Epithelial cell of proximal tubule (primary cell): Measurements from ENCODE around the gene DNASE1L2. TPM values are rescaled to one million over a fixed set of nuclear protein-coding genes. Genes with fewer than 3 reads are reported as not detected.

Source experiments
- DNase-seq: peaks from one replicate; pipeline ENCODE4 v3.0.0-alpha.2; 2011; ENCODE audit warnings: low read depth
- H3K4me3 ChIP-seq: 2 replicates; pipeline ENCODE4 v1.5.1; 2011; ENCODE audit warnings: low read depth, mild to moderate bottlenecking, low read length
- total RNA-seq: library from RNA; depleted of rRNA; stranded (reverse); fragments of >200 nt; gene quantifications from 2 replicates; pipeline ENCODE4 v1.2.3, GENCODE V29; 2015
- TF ChIP-seq, protein P1 (sequence below): conservative IDR thresholded peaks from 2 replicates; pipeline ENCODE4 v1.5.1; 2012; ENCODE audit warnings: low read depth, mild to moderate bottlenecking, low read length

The DNASE1L2 gene
- total RNA-seq, 1 donor from 2014 or later: 0.52 TPM

DNA sequence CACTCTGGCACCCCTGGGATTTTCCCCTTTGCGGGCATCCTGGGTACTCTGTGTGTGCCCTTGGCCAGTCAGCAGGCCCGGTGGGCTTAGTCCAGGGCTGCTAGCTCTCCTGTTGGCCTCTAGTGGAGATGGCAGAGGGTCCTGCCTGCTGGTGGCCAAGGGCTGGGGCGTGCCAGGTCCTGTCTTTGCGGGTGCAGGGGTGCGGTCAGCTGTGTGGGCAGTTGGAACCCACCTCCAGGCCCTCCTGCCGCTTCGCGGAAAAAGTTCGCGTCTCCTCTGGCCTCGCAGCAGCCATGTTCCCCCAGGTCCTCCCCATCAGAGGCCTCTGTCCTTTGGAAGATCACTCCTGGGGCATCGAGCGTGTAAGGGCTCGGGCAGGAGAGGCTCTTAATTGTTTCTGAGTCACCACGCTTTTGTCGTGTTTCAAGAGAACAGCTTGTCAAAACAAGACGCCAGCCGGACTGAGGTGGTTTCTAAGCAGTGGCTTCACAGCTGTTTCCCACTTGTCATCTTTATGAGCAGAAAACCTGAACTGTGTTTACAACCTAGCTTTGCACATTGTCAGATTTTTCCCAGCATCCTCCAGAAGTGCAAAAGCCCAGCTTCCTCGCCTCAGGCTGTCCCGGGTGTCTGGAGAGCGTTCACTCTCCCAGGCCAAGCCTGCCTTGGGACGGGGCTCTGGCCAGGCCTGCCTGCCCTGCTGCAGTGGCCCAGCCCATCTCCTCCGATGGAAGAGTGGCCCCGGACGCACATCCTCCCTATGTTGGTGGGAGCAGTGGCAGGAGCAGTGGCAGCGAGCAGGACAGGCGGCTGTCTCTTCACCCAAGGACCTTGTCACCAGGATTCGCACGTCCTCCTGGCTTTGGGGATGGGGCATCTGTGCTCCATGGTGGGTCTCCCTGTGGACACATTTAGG, 5.0 kb upstream of the DNASE1L2 start:
- TF ChIP-seq, protein P1, sequence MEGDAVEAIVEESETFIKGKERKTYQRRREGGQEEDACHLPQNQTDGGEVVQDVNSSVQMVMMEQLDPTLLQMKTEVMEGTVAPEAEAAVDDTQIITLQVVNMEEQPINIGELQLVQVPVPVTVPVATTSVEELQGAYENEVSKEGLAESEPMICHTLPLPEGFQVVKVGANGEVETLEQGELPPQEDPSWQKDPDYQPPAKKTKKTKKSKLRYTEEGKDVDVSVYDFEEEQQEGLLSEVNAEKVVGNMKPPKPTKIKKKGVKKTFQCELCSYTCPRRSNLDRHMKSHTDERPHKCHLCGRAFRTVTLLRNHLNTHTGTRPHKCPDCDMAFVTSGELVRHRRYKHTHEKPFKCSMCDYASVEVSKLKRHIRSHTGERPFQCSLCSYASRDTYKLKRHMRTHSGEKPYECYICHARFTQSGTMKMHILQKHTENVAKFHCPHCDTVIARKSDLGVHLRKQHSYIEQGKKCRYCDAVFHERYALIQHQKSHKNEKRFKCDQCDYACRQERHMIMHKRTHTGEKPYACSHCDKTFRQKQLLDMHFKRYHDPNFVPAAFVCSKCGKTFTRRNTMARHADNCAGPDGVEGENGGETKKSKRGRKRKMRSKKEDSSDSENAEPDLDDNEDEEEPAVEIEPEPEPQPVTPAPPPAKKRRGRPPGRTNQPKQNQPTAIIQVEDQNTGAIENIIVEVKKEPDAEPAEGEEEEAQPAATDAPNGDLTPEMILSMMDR: no peak
- no peak for DNase-seq
- no peak overlapping the region for H3K4me3 ChIP-seq

DNA sequence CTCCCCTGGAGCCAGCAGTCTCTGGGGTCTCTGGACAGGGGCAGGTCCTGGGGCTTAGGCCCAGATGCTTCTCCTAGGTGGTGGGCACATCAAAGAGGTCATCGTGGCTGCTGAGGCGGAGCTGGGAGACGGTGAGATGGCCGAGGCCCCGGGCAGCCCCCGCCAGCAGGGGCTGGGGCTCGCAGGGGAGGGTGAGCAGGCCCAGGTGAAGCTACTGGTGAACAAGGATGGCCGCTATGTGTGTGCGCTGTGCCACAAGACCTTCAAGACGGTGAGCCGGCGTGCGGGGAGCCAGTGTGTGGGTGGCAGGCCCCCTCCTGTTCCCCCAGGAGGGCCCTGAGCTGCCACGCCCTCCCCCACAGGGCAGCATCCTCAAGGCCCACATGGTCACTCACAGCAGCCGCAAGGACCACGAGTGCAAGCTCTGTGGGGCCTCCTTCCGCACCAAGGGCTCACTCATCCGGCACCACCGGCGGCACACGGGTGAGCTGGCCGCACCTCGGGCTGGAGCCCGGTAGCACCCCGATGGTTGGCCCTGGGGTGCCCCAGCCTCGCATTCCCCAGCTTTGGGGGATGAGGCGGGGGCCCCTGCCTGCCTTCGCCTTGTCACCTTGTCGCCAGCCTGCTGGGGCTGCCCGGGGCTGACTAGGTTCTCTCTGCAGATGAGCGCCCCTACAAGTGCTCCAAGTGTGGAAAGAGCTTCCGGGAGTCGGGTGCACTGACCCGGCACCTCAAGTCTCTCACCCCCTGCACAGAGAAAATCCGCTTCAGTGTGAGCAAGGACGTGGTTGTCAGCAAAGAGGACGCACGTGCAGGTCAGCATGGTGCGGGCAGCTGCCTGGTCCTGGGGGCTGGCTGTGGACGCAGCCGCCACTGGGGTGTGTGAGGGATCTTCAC, 3.9 kb upstream of the DNASE1L2 start:
- DNase-seq: no peak

DNA sequence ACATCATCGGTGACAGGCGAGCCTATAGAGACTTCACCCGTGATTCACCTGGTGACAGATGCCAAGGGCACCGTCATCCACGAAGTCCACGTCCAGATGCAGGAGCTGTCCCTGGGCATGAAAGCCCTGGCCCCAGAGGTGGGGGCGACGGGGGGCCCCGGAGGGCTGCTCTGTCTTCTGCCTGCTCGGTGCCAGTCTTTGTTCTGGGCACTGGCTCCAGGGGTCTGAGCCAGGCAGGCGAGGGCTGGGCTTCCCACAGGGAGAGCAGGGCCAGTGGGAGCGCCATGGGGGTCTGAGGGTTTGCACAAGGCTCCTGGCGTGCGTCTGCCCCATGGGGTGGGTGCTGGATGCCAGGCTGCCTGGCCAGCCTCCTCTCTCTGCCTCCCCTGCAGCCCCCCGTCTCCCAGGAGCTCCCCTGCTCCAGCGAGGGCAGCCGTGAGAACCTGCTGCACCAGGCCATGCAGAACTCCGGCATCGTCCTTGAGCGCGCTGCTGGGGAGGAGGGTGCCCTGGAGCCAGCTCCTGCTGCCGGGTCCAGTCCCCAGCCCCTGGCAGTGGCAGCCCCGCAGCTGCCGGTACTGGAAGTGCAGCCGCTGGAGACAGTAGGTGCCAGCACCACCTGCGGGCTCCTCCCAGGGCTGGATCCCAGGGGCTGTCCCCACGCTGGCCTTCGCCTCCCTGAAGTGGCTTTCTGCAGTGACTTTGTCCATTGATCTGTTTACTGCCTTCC, 3.0 kb upstream of the DNASE1L2 start:
- TF ChIP-seq, protein P1: no peak
- no peak overlapping the region for H3K4me3 ChIP-seq
- no peak for DNase-seq

More for the DNA sequence above, 3.9 kb upstream of the DNASE1L2 start:
- TF ChIP-seq, protein P1: no peak
- no peak overlapping the region for H3K4me3 ChIP-seq

DNA sequence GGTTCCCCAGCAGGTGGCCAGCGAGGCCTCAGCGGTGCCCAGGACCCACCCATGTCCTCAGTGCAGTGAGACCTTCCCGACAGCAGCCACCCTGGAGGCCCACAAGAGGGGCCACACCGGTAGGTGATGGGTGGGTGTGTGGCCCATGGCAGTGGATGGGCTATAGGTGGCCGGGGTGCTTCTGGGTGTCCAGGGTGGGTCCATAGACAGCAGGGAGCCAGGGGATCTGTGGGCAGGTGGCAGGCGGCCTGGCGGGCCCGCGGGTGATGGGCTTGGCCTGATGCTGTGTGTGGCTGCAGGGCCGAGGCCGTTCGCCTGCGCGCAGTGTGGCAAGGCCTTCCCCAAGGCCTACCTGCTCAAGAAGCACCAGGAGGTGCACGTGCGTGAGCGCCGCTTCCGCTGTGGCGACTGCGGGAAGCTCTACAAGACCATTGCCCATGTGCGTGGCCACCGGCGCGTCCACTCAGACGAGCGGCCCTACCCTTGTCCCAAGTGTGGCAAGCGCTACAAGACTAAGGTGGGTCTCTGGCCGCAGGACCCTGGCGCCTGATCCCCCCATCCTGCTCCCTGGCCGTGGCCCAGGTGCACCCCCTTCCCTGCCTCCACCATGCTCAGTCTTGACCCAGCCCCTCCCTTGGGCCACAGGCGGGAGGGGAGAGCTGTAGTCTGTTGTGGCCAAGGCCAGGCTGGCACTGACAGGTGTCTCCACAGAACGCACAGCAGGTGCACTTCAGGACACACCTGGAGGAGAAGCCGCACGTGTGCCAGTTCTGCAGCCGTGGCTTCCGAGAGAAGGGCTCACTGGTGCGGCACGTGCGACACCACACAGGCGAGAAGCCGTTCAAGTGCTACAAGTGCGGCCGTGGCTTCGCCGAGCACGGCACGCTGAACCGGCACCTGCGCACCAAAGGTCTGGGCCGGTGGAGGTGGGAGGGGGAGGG, 2.1 kb upstream of the DNASE1L2 start:
- DNase-seq: no peak
- TF ChIP-seq, protein P1: no peak

DNA sequence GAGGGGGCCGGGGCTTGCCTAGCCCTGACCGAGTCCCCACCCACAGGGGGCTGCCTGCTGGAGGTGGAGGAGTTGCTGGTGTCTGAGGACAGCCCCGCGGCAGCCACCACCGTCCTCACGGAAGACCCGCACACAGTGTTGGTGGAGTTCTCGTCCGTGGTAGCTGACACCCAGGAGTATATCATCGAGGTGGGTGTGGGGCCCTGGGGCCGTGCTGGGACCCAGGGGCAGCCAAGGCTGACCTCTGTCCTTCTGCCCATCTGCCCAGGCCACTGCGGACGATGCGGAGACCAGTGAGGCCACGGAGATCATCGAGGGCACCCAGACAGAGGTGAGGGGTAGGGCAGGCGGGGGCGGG, 1.5 kb upstream of the DNASE1L2 start:
- TF ChIP-seq, protein P1: no peak
- no peak for DNase-seq
- no peak overlapping the region for H3K4me3 ChIP-seq

More for the DNA sequence above, 2.1 kb upstream of the DNASE1L2 start:
- no peak overlapping the region for H3K4me3 ChIP-seq
